HL-60 (cell line): Measurements from ENCODE around the gene AGPAT1.
"Not testable (repeated sequence)": the region's sequence is repeated elsewhere in the genome, so short reads cannot be mapped to it uniquely, and the experiment has no call there.

Experiments used
- DNase-seq, 2 experiments: peaks; one replicate each; pipeline ENCODE4 v3.0.0-alpha.2; 2010 to 2020; ENCODE audit warnings: low read depth in 1 of 2, low spot score in 1 of 2
- H3K27ac ChIP-seq: fragments of 250-450 bp; sonication (Bioruptor Pico); replicated peaks from 2 replicates; pipeline ENCODE4 v1.5.1; 2020; ENCODE audit warnings: mild to moderate bottlenecking, moderate library complexity
- H3K27me3 ChIP-seq: fragments of 250-450 bp; sonication (Bioruptor Pico); 2 replicates; pipeline ENCODE4 v1.5.1; 2021; ENCODE audit warnings: mild to moderate bottlenecking, moderate library complexity; ENCODE audit not compliant: insufficient read depth, poor library complexity, severe bottlenecking
- H3K4me3 ChIP-seq: replicated peaks from 2 replicates; pipeline ENCODE4 v1.5.1; 2011; ENCODE audit warnings: mild to moderate bottlenecking, control low read depth, low read length; ENCODE audit not compliant: insufficient read depth
- GABPA ChIP-seq: IDR thresholded peaks from 2 replicates; pipeline ENCODE4 v1.6.1; 2012; ENCODE audit warnings: low read depth
- POLR2AphosphoS5 ChIP-seq: IDR thresholded peaks from 2 replicates; pipeline ENCODE4 v1.6.1; 2012; ENCODE audit warnings: low read depth
- SPI1 ChIP-seq: IDR thresholded peaks from 2 replicates; pipeline ENCODE4 v1.6.1; 2012; ENCODE audit warnings: low read depth, mild to moderate bottlenecking, borderline replicate concordance
- TF ChIP-seq, protein P1 (sequence below): IDR thresholded peaks from one replicate; pipeline ENCODE4 v1.5.1; 2011; ENCODE audit warnings: low read length, control low read depth, inconsistent platforms; ENCODE audit not compliant: insufficient read depth
- TF ChIP-seq, protein P2 (sequence below): IDR thresholded peaks from 2 replicates; pipeline ENCODE4 v1.6.1; 2012; ENCODE audit warnings: low read depth; ENCODE audit not compliant: insufficient replicate concordance

Gene AGPAT1

DNA sequence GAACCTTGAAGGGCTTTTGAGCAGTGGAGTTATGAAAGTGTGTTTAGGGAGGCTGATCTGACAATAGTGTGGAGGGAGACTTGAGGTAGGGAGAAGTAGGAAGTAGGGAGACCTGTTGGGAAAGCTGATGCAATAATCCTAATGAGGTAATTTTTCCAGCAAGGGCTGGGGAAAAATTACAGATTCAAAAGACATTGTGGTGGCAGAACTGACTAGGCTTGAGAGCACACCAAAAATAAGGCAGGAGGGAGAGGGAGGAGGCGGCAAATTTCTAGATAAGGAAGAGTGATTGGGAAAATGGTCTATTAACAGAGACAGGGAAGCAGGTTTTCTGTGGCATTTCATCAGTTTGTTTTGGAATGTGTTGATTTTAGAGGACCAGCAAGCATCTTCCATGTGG is 29.6 kb downstream of the AGPAT1 start:
- peaks cover 29% of the 10 kb centered on the region for H3K27me3 ChIP-seq
- no peak overlapping the region for H3K4me3 ChIP-seq
- no peak overlapping the region for H3K27ac ChIP-seq
- DNase-seq = no peak
- TF ChIP-seq POLR2AphosphoS5 (no peak), GABPA (no peak), SPI1 (no peak)
- TF ChIP-seq, protein P1, sequence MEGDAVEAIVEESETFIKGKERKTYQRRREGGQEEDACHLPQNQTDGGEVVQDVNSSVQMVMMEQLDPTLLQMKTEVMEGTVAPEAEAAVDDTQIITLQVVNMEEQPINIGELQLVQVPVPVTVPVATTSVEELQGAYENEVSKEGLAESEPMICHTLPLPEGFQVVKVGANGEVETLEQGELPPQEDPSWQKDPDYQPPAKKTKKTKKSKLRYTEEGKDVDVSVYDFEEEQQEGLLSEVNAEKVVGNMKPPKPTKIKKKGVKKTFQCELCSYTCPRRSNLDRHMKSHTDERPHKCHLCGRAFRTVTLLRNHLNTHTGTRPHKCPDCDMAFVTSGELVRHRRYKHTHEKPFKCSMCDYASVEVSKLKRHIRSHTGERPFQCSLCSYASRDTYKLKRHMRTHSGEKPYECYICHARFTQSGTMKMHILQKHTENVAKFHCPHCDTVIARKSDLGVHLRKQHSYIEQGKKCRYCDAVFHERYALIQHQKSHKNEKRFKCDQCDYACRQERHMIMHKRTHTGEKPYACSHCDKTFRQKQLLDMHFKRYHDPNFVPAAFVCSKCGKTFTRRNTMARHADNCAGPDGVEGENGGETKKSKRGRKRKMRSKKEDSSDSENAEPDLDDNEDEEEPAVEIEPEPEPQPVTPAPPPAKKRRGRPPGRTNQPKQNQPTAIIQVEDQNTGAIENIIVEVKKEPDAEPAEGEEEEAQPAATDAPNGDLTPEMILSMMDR = no peak
- TF ChIP-seq, protein P2, sequence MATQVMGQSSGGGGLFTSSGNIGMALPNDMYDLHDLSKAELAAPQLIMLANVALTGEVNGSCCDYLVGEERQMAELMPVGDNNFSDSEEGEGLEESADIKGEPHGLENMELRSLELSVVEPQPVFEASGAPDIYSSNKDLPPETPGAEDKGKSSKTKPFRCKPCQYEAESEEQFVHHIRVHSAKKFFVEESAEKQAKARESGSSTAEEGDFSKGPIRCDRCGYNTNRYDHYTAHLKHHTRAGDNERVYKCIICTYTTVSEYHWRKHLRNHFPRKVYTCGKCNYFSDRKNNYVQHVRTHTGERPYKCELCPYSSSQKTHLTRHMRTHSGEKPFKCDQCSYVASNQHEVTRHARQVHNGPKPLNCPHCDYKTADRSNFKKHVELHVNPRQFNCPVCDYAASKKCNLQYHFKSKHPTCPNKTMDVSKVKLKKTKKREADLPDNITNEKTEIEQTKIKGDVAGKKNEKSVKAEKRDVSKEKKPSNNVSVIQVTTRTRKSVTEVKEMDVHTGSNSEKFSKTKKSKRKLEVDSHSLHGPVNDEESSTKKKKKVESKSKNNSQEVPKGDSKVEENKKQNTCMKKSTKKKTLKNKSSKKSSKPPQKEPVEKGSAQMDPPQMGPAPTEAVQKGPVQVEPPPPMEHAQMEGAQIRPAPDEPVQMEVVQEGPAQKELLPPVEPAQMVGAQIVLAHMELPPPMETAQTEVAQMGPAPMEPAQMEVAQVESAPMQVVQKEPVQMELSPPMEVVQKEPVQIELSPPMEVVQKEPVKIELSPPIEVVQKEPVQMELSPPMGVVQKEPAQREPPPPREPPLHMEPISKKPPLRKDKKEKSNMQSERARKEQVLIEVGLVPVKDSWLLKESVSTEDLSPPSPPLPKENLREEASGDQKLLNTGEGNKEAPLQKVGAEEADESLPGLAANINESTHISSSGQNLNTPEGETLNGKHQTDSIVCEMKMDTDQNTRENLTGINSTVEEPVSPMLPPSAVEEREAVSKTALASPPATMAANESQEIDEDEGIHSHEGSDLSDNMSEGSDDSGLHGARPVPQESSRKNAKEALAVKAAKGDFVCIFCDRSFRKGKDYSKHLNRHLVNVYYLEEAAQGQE = no peak

DNA sequence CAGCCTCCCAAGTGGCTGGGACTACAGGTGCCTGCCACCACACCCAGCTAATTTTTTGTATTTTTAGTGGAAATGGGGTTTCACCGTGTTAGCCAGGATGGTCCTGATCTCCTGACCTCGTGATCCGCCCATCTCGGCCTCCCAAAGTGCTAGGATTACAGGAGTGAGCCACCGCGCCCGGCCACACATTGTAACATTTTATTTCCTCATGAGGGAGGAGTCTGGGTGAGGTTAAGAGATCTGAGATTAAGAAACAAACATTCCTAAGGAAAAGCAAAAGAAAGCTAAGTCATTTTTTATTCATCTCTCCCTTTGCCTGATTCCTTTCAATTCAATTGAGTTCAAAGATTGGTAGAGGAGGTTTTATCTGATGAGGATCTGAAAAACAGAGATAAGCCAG is 31.6 kb downstream of the AGPAT1 start:
- H3K27ac ChIP-seq, H3K4me3 ChIP-seq, DNase-seq: not testable (repeated sequence)
- peaks cover 19% of the 10 kb centered on the region for H3K27me3 ChIP-seq

DNA sequence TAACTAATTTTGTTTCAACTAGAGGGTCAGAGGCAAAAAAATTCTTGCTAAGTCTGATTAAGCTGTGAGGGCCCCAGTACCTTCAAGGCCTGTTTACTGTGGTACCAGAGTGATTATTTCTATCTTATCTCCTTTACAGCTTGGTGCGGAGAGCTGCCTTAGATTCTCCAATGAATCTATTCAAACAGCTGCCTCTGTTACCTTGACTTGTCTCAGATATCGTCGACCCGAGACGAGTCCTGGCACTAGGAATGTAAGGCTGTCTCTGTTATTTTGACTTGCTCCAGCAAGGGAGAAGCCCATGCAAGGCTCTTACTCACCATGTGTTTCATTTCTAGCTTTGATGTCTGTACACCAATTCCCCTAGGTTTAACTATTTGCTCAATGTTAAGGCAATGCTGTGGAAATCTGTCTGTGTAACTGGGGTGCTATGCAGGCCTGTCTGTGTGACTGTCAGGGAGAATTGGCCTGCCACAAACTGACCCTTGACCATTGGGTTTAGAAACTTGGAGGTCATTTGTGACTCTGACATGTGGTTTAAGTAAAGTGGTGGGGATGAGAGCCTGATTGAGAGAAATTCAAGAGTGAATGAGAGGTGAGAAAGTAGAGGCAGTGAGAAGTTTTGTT is 35.4 kb downstream of the AGPAT1 start:
- TF ChIP-seq SPI1 = no peak
- TF ChIP-seq, protein P1 = no peak
- TF ChIP-seq POLR2AphosphoS5 = no peak
- TF ChIP-seq, protein P2 = no peak
- no peak for TF ChIP-seq GABPA
- Histone ChIP-seq H3K4me3 (no peak overlapping the region), H3K27me3 (no peaks in the 10 kb centered on the region), H3K27ac (no peak overlapping the region)
- no peak for DNase-seq

DNA sequence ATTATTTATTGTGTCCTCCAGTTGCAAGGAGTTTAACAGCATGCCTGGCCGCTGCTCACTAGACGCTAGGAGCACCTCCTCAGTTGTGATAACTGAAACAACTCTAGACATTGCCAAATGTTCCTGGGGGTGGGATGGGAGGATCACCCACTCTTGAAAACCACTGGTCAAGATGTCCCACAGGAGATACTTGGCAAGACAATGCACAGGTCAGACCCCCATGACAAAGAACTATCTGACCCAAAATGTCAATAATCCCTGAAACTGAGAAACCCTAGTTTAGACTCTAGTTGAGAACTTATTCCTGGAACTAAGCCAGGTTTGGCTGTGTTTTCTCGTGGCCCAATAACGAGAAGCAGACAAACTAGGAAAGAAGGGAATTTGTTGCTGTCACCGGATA is 36.3 kb downstream of the AGPAT1 start:
- H3K27me3 ChIP-seq = no peaks in the 10 kb centered on the region
- no peak for DNase-seq
- no peak overlapping the region for H3K4me3 ChIP-seq
- no peak overlapping the region for H3K27ac ChIP-seq
- no peak for TF ChIP-seq SPI1
- TF ChIP-seq, protein P1 = no peak
- no peak for TF ChIP-seq GABPA
- no peak for TF ChIP-seq POLR2AphosphoS5
- TF ChIP-seq, protein P2 = no peak
